ENCODE results near the gene FERMT3. TPM values are rescaled to one million over a fixed set of nuclear protein-coding genes. Genes with fewer than 3 reads are reported as not detected.
A peak's percentile ranks its signal among the peaks of the same experiment; 100 is the strongest.
"Not testable (repeated sequence)": the region's sequence is repeated elsewhere in the genome, so short reads cannot be mapped to it uniquely, and the experiment has no call there.

The FERMT3 gene
- total and polyA plus RNA-seq, 5 donors: 5.2 to 17.5 (median 10.9) TPM

DNA sequence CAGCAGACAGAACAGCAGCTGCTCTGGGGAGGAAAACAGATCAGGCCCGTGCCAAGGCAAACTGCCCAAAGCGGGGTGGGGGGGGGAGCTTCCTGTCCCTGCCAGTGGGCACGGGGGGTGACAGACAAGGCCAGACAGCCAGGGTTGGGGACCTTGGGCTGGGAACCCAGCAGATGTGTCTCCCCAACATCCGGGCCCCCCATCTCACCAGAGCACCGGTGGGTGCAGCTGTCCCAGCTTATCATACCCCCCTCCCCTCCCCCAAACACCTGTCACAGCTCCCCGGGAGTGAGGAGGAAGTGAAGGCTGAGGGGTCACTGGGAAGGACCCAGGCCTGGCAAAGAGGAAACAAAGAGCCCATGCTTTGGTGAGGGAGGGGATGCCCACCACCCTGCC is 38.9 kb downstream of the FERMT3 start:
- Histone ChIP-seq H3K9me3 (ENCODE audit: control insufficient read depth, low read length) (no peaks in the 10 kb centered on the region), H3K4me3 (ENCODE audit: low read length) (peak overlapping the region; percentile 49), H3K4me1 (ENCODE audit: control insufficient read depth, insufficient read depth, low read length) (peaks cover 5% of the 10 kb centered on the region), H3K27ac (ENCODE audit: low read length) (peak overlapping the region; percentile 65), H3K27me3 (ENCODE audit: control insufficient read depth, insufficient read depth) (no peaks in the 10 kb centered on the region)
- WGBS: 9% methylated on average over 6 of the region's 6 CpGs
- intact Hi-C loops (cut with DNase I): no loop called here
- ATAC-seq (no peak), DNase-seq (peak; percentile 53 to 82 (median 77))

DNA sequence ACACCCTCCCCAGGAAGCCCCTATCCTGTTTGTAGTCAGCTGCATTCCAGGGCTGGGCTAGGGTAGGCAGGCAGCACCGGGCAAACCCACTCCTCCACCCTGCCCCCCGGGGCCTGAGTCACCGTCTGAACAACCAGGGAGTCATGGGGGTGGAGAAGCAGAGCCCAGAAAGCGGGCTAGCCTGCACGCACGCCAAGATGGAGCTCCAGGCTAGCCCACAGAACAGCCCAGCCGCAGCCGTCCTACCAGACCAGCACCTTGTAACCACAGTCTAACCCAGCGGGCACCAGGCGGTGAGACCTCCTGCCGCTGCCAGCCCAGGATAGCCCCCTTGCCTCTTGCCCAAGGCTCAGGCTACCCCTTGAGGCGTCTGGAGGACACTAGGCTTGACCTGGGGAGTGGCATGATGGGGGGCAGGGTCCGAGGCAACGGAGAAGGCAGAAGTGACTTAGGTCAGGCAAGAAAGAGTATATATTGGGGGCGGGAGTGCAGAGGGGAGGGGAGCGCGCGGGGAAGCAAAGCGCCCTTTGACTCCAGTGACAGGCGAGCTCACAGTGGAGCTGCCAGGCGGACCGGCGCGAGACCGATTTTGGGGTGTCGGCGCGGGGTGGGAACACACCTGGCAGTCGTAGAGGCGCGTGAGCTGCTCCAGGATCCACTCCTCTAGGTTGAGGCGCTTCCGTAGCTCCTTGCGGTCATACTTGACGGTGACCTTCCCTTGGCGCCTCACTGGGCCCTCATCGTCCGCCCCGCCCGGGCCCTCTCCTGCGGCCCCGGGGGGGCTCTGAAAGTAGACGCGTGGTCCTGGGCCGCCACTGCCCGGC is 39.5 kb downstream of the FERMT3 start:
- intact Hi-C loops (cut with DNase I): no loop called here
- peak; percentile 82 to 90 (median 88) for DNase-seq
- 1% methylated on average over 46 of the region's 46 CpGs for WGBS

DNA sequence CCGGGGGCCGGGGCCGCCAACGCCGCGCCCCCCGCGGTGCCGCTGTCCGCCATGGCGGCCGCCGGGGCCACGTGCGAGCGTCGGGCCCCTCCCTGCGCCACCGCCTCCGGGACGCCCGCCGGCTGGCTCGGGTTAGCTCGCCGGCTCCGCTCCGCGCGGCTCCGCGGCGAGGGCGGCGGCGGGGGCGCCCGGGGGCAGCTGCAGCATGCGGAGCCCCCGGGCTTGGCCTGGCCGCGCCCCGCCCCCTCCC is 40.0 kb downstream of the FERMT3 start:
- H3K27ac ChIP-seq (ENCODE audit: low read length); H3K9me3 ChIP-seq (ENCODE audit: control insufficient read depth, low read length); ATAC-seq; H3K4me1 ChIP-seq (ENCODE audit: control insufficient read depth, insufficient read depth, low read length); H3K27me3 ChIP-seq (ENCODE audit: control insufficient read depth, insufficient read depth); intact Hi-C loops (cut with DNase I); DNase-seq: not testable (repeated sequence)
- H3K4me3 ChIP-seq (ENCODE audit: low read length): peak overlapping the region; percentile 49
- WGBS: 2% methylated on average over 39 of the region's 43 CpGs

More for the DNA sequence above, 39.5 kb downstream of the FERMT3 start:
- peaks cover 4% of the 10 kb centered on the region for H3K4me1 ChIP-seq (ENCODE audit: control insufficient read depth, insufficient read depth, low read length)
- peak overlapping the region; percentile 65 for H3K27ac ChIP-seq (ENCODE audit: low read length)
- no peaks in the 10 kb centered on the region for H3K27me3 ChIP-seq (ENCODE audit: control insufficient read depth, insufficient read depth)
- peak in 1 of 2 donors; percentile 1 for ATAC-seq
- H3K9me3 ChIP-seq (ENCODE audit: control insufficient read depth, low read length): no peaks in the 10 kb centered on the region
- H3K4me3 ChIP-seq (ENCODE audit: low read length): peak overlapping the region; percentile 49

DNA sequence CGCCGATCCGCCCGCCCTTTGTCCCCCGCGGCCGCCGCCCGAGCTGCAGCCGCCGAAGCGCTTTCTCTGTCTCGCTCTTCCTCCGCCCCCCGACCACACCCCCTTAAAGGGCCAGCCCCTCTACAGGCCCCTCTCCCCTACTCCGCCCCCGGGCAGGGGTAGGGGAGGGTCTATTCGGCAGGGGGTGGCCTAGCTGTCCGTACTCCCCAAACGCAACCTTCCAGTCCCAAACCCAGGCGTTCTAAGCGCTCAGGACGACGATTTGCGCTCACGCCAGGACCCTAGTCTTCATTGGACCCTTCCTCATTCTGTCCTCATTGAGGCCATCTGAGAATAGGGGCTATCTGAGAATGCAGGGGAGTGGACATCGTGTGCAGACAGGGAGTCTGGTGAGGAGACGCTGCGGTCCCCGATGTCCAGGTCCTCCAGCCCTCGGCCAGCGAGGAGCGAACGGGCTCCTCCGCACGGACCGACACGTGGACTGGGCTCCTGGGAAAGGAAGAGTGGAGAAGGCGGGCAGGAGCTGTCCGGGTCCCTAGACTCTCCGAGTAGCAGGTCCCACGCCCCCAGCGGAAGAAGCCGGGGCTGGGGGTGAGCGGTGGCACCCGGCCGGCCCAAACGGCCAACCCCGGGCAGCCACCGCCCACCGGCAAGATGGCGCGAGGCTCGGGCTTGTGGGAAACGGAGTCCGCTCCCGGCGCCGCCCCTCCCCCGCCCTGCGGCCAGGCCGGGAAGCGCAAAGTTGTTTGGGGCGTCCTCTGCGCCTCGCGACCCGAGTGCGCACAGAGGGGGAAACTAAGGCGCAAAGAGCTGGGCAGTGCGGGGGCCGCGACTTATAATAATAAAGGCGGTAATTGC is 40.6 kb downstream of the FERMT3 start, which contains the start of gene PPP1R14B:
Gene PPP1R14B (minus strand): TSS at position 73 of the 858 bp plus-strand sequence. CDS start 270 bp downstream, outside the sequence.
- ATAC-seq: peak; percentile 73 to 76
- Histone ChIP-seq H3K9me3 (ENCODE audit: control insufficient read depth, low read length) (no peaks in the 10 kb centered on the region), H3K27ac (ENCODE audit: low read length) (peak within 1 kb of the TSS; percentile 65), H3K27me3 (ENCODE audit: control insufficient read depth, insufficient read depth) (no peaks in the 10 kb centered on the region), H3K4me1 (ENCODE audit: control insufficient read depth, insufficient read depth, low read length) (peaks cover 4% of the 10 kb centered on the region), H3K4me3 (ENCODE audit: low read length) (peak within 1 kb of the TSS; percentile 49)
- under 1% methylated on average over 73 of the region's 74 CpGs for WGBS
- peak; percentile 92 to 97 (median 96) for DNase-seq
- intact Hi-C loops (cut with DNase I): no loop called here

DNA sequence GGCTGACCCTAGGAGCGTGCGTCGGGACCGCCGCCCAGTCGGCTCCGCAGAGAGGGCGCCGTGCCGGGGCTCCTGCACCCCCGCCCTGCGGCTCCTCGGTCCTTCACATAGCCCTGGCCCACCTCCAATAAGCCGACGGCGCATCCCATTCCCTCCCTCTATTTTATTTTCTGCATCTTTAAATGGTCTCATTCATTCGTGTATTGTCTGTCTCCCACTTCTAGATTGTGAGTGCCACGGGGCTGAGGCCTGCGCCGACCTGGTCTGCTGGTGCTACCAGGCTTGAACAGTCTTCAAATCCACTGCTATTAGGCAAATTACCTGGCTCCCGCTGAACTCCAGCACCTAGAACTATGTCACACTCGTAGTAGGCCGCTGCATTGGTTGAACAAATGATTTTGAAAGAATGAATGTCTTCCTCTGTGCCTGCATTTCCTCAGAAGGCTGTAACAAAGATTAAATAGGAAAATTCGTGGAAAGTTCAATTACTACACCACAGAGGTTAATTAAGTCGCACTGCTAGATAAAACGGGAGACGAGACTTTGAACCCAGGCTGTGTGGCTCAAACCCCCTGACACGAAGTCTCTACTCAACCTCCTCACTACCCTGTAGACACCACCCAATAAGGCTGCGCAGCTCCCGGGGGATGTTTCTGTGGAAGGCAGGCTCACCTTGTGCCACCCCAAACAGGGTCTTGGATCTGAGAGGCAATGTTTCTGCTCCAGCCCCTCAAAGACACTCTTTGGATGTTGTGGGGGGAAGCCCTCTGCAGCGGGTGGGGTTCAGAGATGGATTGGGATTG is 41.4 kb downstream of the FERMT3 start:
- H3K4me1 ChIP-seq (ENCODE audit: control insufficient read depth, insufficient read depth, low read length): no peaks in the 10 kb centered on the region
- intact Hi-C loops (cut with DNase I): no loop called here
- peak overlapping the region; percentile 49 for H3K4me3 ChIP-seq (ENCODE audit: low read length)
- no peaks in the 10 kb centered on the region for H3K27me3 ChIP-seq (ENCODE audit: control insufficient read depth, insufficient read depth)
- WGBS: 35% methylated on average over 31 of the region's 31 CpGs
- no peaks in the 10 kb centered on the region for H3K9me3 ChIP-seq (ENCODE audit: control insufficient read depth, low read length)
- peak in 1 of 3 donors; percentile 51 for DNase-seq
- peak; percentile 1 to 2 for ATAC-seq
- H3K27ac ChIP-seq (ENCODE audit: low read length): peak overlapping the region; percentile 13

DNA sequence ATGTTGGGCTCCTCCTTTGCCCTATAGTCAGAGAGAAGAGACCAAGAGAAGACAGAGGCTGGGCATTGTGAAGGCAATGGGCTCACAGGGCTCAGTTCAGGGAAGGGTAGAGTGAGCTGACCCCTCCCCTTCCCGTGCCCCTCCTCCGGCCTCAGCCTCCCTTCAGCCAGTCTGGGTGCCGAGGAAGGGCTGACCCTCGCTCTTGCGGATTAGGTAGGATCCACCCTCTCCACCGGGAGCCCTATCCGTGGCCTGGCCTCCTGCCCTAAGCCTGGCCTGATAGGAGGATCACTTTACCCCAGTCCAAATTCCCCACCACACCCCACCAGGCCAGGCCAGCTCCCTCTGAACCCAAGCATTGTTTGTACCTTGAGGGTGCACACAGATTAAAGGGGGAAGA is 42.1 kb downstream of the FERMT3 start:
- DNase-seq (peak in 2 of 3 donors; percentile 23 to 56), ATAC-seq (no peak)
- H3K9me3 ChIP-seq (ENCODE audit: control insufficient read depth, low read length): no peaks in the 10 kb centered on the region
- no peaks in the 10 kb centered on the region for H3K27me3 ChIP-seq (ENCODE audit: control insufficient read depth, insufficient read depth)
- intact Hi-C loops (cut with DNase I): no loop called here
- no peaks in the 10 kb centered on the region for H3K4me1 ChIP-seq (ENCODE audit: control insufficient read depth, insufficient read depth, low read length)
- 72% methylated on average over 7 of the region's 7 CpGs for WGBS
- no peak overlapping the region for H3K27ac ChIP-seq (ENCODE audit: low read length)
- no peak overlapping the region for H3K4me3 ChIP-seq (ENCODE audit: low read length)

DNA sequence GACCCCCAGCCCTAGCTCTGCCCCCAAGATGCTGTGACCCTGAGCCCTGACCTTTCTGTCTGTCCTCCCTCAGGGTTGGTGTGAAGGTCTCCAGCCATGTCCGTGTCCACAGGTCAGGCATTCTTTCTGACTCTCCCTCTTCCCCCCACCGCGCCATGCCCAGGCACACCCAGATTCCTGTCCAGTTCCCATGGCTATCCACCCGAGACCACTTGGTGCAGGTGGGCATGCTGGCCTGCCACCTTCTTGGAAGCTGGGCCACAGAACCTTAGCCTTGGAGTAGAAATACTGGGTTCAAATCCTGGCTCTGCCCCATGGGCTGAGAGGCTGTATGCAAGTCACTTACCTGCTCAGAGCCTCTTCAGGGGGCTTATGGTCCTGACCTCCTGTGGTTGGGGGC is 42.5 kb downstream of the FERMT3 start:
- Histone ChIP-seq H3K9me3 (ENCODE audit: control insufficient read depth, low read length) (no peaks in the 10 kb centered on the region), H3K27me3 (ENCODE audit: control insufficient read depth, insufficient read depth) (no peaks in the 10 kb centered on the region), H3K4me1 (ENCODE audit: control insufficient read depth, insufficient read depth, low read length) (no peaks in the 10 kb centered on the region), H3K27ac (ENCODE audit: low read length) (no peak overlapping the region), H3K4me3 (ENCODE audit: low read length) (no peak overlapping the region)
- intact Hi-C loops (cut with DNase I): no loop called here
- no peak for ATAC-seq
- WGBS: 95% methylated on average over 4 of the region's 4 CpGs
- DNase-seq: peak in 1 of 3 donors; percentile 55

DNA sequence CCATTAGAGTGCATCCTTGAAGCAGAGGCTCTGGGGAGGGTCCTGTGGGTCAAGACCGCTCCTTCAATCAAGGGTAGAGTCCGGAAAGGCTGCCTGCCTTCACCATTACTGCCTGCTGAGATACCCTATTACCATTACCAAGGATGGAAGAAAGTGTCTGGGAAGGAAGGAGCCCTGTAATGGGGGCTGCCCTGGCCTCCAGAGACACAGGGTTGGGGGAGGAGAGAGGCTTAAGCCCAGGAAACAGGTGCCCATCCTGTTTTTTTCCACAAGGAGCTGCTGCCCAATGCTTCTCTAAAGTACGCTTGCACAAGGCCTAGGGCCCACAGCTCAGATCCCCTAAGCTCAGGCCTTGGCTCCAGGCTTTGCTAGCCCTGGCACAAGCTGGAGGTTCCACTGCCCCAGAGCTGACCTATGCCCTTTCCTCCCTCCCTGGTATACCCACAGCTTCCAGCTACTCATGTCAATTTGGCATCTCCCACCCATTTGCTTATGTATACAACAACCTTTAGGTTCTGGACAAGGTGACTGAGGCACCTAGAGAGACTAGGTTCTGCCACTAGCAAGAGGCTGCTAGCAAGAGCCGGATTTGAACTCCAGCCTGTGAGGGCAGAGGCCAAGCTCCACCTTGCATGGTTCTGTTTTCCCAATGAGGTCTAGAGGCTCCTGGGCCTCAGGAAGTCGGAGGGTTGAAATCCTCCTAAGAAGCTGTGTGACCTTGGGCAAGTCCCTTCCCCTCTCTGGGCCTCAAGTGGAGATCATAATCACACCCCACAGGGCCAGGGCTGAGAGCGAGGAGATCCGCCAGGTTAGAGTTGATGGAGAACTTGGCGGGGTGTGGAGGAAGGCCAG is 43.3 kb downstream of the FERMT3 start:
- Histone ChIP-seq H3K27me3 (ENCODE audit: control insufficient read depth, insufficient read depth) (no peaks in the 10 kb centered on the region), H3K4me3 (ENCODE audit: low read length) (no peak overlapping the region), H3K27ac (ENCODE audit: low read length) (no peak overlapping the region), H3K9me3 (ENCODE audit: control insufficient read depth, low read length) (no peaks in the 10 kb centered on the region), H3K4me1 (ENCODE audit: control insufficient read depth, insufficient read depth, low read length) (no peaks in the 10 kb centered on the region)
- intact Hi-C loops (cut with DNase I): loop anchor here in 1 of 4 donors (2.0 kb wide), 1 partner anchor 43 kb away; the partner anchor contains the start of gene FERMT3
- WGBS: 88% methylated on average over 8 of the region's 8 CpGs
- DNase-seq (no peak), ATAC-seq (no peak)

DNA sequence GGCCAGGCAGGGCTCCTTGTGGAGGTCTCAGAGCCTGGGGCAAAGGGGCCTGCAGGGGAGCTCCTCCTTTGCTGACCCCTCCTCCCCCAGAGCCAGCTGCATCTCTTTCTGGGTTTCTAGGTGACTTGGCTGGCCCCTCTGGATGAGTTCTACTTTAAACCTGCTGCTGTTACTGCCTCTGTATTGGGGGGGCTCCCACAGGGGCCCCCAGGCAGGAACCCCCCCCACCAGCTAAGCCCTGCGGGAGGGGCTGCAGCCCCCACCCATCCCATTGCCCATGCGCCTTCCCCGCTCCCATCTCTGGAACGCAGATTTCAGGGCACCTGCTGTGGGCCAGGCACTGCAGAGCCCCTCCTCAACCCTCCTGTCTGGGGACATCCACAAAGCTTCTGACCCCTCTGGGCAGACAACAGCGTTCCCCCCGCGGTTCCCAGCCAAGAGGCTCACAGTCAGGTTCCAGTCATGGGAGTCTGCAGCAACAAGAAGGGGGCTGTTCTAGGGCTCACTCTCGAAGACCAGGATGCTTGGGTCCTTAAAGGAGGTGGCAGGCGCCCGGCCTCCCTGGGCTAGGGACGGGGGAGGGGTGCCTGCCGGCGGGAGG is 44.0 kb downstream of the FERMT3 start:
- DNase-seq: peak in 2 of 3 donors; percentile 55 to 63
- Histone ChIP-seq H3K27me3 (ENCODE audit: control insufficient read depth, insufficient read depth) (no peaks in the 10 kb centered on the region), H3K4me3 (ENCODE audit: low read length) (no peak overlapping the region), H3K4me1 (ENCODE audit: control insufficient read depth, insufficient read depth, low read length) (no peaks in the 10 kb centered on the region), H3K27ac (ENCODE audit: low read length) (no peak overlapping the region), H3K9me3 (ENCODE audit: control insufficient read depth, low read length) (no peaks in the 10 kb centered on the region)
- 22% methylated on average over 13 of the region's 13 CpGs for WGBS
- intact Hi-C loops (cut with DNase I): loop anchor here in 1 of 4 donors (2.0 kb wide), 1 partner anchor 44 kb away; the partner anchor contains the start of gene FERMT3
- no peak for ATAC-seq

Measured in right cardiac atrium (tissue), 5 donors.